Measurements from ENCODE around the gene INTS4.

Gene INTS4

GRCh38 chr11:78011301-78011700 is 16.8 kb upstream of the INTS4 start:
- no peak for TF ChIP-seq CTCF (conservative IDR thresholded peaks at IDR 0.05; ENCODE audit: low read depth)
- DNase-seq (ENCODE audit: low spot score) = no peak
- ChIA-PET CTCF (no interaction called here), POLR2A (ENCODE audit: low non-redundant PET) (no interaction called here)
- H3K27ac ChIP-seq = no peak overlapping the region

DNA sequence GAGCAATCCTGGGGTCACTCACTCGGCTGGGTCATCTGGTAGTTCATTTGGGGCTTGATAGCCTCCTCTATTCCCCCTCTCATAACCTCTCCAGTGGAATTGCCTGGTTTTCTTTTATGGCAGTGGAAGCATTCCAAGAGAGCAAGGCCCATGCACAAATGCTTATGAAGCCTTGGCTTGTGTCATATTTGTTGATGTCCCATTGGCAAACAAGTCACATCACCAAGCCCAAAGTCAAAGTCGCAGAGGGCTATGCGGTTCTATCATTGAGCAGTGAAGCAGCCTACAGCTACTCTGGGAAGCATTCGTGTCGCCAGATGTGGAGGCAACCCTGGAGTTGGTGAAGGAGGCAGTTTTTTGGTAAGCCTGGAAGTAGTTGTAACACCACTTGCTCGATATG is 16.3 kb upstream of the INTS4 start:
- H3K27ac ChIP-seq = no peak overlapping the region
- no peak for TF ChIP-seq CTCF (conservative IDR thresholded peaks at IDR 0.05; ENCODE audit: low read depth)
- DNase-seq (ENCODE audit: low spot score) = no peak
- CTCF ChIA-PET = interaction anchor here (0.7 to 1.1 kb wide), 2 partner anchors 35 to 178 kb away, joined by 4 to 5 read pairs; partner anchors contain the start of gene KCTD21
- POLR2A ChIA-PET (ENCODE audit: low non-redundant PET) = no interaction called here

DNA sequence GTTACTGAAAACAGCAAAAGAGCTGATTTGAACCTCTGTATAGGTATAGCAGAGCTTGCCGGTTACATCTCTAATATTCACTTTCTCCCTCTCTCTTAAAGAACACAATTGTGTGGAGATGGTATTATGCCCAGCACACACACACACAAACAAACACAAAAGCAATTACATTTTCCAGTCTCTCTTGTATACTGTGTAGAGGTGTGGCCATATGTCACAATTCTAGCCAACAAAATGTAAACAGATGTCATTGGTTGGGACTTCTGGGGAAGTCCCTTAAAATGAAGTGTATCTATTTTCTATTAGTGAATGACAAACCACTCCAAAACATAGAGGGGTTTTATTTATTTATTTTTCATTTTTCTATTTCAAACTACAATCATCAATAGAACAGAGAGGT is 15.8 kb upstream of the INTS4 start:
- H3K27ac ChIP-seq = no peak overlapping the region
- ChIA-PET CTCF (interaction anchor here (0.7 to 1.1 kb wide), 2 partner anchors 36 to 178 kb away, joined by 4 to 5 read pairs; partner anchors contain the start of gene KCTD21), POLR2A (ENCODE audit: low non-redundant PET) (no interaction called here)
- TF ChIP-seq CTCF (conservative IDR thresholded peaks at IDR 0.05; ENCODE audit: low read depth) = no peak
- DNase-seq (ENCODE audit: low spot score) = no peak

DNA sequence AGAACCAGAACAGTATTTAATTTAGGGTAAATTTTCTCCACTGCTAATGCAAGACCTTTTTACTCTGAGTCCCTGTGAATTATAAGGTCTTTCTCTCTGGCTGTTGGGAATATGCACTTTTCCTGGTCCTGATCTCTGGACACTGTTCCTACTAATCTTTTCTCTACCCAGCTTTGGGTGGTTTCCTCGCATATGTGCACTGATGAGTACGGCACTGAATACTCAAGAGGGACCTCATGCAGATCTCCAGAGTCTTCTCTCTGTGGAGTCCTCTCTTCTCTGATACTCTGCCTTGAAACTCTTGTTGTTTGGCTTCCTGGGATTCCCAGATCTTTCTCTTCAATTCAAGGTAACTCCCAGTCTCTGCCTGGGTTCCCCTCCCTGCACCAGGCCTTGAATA is 14.6 kb upstream of the INTS4 start:
- DNase-seq (ENCODE audit: low spot score) = no peak
- no peak for TF ChIP-seq CTCF (conservative IDR thresholded peaks at IDR 0.05; ENCODE audit: low read depth)
- no peak overlapping the region for H3K27ac ChIP-seq
- ChIA-PET POLR2A (ENCODE audit: low non-redundant PET) (no interaction called here), CTCF (no interaction called here)

- CTCF ChIA-PET = interaction anchor here (0.6 to 0.8 kb wide), 3 partner anchors 76 to 362 kb away, joined by 3 to 5 read pairs (median 5); partner anchors contain the start of gene CLNS1A
- peak; percentile 71 for TF ChIP-seq CTCF (conservative IDR thresholded peaks at IDR 0.05; ENCODE audit: low read depth)
- DNase-seq (ENCODE audit: low spot score) = peak; percentile 51
- no peak overlapping the region for H3K27ac ChIP-seq
- POLR2A ChIA-PET (ENCODE audit: low non-redundant PET) = interaction anchor here (0.6 kb wide), 1 partner anchor 8 kb away, joined by 8 read pairs; no protein-coding TSS in a partner anchor
These were observed 5.7 kb upstream of the INTS4 start for GRCh38 chr11:78000193-78000592.

- DNase-seq (ENCODE audit: low spot score) = no peak
- POLR2A ChIA-PET (ENCODE audit: low non-redundant PET) = interaction anchor here (0.6 kb wide), 1 partner anchor 9 kb away, joined by 8 read pairs; no protein-coding TSS in a partner anchor
- CTCF ChIA-PET = interaction anchor here (0.5 to 0.8 kb wide), 5 partner anchors 77 to 362 kb away, joined by 3 to 5 read pairs (median 3); partner anchors contain the start of gene CLNS1A
- no peak for TF ChIP-seq CTCF (conservative IDR thresholded peaks at IDR 0.05; ENCODE audit: low read depth)
- no peak overlapping the region for H3K27ac ChIP-seq
These were observed 5.1 kb upstream of the INTS4 start for GRCh38 chr11:77999446-78000030.
